Lower lobe of right lung (tissue), 2 donors: ENCODE measurements around the gene EPHB3. TPM values are rescaled to one million over a fixed set of nuclear protein-coding genes. Genes with fewer than 3 reads are reported as not detected.
A peak's percentile ranks its signal among the peaks of the same experiment; 100 is the strongest.

Source experiments
- ATAC-seq, 2 donors: fragments of 200-7000 bp; cut with Tn5 transposase; one replicate each; pipeline ENCODE4 v1.9.1; 2020 to 2022; ENCODE audit warnings: mild to moderate bottlenecking in 2 of 2, moderate library complexity in 2 of 2
- DNase-seq: peaks from one replicate; pipeline ENCODE4 v3.0.0-alpha.2; 2020
- H3K27ac ChIP-seq: fragments of 200-600 bp; one replicate; pipeline ENCODE4 v1.8.0; 2022
- H3K27me3 ChIP-seq: fragments of 200-600 bp; one replicate; pipeline ENCODE4 v1.8.0; 2022; ENCODE audit warnings: low read depth
- H3K36me3 ChIP-seq: fragments of 200-600 bp; one replicate; pipeline ENCODE4 v1.8.0; 2022; ENCODE audit warnings: mild to moderate bottlenecking
- H3K4me1 ChIP-seq: fragments of 200-600 bp; one replicate; pipeline ENCODE4 v1.8.0; 2022
- H3K4me3 ChIP-seq: fragments of 200-600 bp; one replicate; pipeline ENCODE4 v1.8.0; 2022; ENCODE audit warnings: mild to moderate bottlenecking
- H3K9me3 ChIP-seq: fragments of 200-600 bp; one replicate; pipeline ENCODE4 v1.8.0; 2022
- intact Hi-C: fragments of 100-400 bp; cut with DNase I; formaldehyde crosslinking; loops from one replicate; pipeline ENCODE4 v1.11.0; 2022
- total RNA-seq: library from RNA; stranded (reverse); fragmentation: NEBNext Ultra II Directional; extraction: Animal tissue kit (Norgen Biotek cat#: 25700); gene quantifications from one replicate; pipeline ENCODE4 v1.2.1, GENCODE V29; 2021
- TF ChIP-seq, protein P1 (sequence below): fragments of 200-600 bp; IDR thresholded peaks from one replicate; pipeline ENCODE4 v1.8.0; 2022; ENCODE audit warnings: antibody characterized with exemption, mild to moderate bottlenecking
- donor health status: DM: no; HTN: yes; CAD: no; lungs with severe emphysema.

EPHB3 gene
- total RNA-seq, 1 donor from 2014 or later: 4.9 TPM

DNA sequence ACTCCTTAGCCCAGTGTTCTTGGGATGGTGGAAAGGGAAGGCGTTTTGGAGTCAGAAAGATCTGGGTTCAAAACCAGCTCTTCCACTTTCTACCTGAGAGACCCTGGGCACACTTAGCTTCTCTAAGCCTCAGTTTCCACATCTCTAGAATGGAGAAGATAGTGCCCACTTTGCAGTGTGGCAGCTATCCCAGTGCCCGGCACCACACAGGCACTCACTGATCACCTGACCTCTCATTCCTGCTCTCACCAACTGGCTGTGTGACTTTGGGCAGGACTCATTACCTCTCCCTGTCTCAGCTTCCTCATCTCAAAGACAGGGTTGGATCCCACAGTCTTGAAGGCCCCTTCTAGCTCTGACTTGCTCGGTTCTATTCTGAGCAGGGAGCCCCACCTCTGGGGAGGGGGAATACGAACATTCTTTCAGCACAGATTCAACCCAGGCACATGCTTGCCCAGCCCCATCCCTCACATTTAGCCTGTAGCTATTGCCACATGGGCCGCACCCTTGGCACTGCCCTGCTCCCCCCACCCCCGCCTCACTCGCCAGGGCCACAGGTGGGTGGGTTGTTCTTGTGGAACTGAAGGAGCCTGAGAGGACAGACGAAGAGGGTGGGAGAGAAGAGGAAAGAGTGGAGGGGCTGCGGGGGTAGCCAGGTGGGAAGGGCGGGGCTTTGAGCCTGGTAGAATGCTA lies 39.2 kb downstream of the EPHB3 start:
- no peaks in the 10 kb centered on the region for H3K36me3 ChIP-seq
- no peak overlapping the region for H3K27ac ChIP-seq
- TF ChIP-seq, protein P1, sequence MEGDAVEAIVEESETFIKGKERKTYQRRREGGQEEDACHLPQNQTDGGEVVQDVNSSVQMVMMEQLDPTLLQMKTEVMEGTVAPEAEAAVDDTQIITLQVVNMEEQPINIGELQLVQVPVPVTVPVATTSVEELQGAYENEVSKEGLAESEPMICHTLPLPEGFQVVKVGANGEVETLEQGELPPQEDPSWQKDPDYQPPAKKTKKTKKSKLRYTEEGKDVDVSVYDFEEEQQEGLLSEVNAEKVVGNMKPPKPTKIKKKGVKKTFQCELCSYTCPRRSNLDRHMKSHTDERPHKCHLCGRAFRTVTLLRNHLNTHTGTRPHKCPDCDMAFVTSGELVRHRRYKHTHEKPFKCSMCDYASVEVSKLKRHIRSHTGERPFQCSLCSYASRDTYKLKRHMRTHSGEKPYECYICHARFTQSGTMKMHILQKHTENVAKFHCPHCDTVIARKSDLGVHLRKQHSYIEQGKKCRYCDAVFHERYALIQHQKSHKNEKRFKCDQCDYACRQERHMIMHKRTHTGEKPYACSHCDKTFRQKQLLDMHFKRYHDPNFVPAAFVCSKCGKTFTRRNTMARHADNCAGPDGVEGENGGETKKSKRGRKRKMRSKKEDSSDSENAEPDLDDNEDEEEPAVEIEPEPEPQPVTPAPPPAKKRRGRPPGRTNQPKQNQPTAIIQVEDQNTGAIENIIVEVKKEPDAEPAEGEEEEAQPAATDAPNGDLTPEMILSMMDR: no peak
- DNase-seq (no peak), ATAC-seq (peak; percentile 20 to 36)
- H3K4me3 ChIP-seq: no peak overlapping the region
- H3K4me1 ChIP-seq: peaks cover 31% of the 10 kb centered on the region
- intact Hi-C loops: no loop called here
- H3K27me3 ChIP-seq: peaks cover 42% of the 10 kb centered on the region
- no peaks in the 10 kb centered on the region for H3K9me3 ChIP-seq

DNA sequence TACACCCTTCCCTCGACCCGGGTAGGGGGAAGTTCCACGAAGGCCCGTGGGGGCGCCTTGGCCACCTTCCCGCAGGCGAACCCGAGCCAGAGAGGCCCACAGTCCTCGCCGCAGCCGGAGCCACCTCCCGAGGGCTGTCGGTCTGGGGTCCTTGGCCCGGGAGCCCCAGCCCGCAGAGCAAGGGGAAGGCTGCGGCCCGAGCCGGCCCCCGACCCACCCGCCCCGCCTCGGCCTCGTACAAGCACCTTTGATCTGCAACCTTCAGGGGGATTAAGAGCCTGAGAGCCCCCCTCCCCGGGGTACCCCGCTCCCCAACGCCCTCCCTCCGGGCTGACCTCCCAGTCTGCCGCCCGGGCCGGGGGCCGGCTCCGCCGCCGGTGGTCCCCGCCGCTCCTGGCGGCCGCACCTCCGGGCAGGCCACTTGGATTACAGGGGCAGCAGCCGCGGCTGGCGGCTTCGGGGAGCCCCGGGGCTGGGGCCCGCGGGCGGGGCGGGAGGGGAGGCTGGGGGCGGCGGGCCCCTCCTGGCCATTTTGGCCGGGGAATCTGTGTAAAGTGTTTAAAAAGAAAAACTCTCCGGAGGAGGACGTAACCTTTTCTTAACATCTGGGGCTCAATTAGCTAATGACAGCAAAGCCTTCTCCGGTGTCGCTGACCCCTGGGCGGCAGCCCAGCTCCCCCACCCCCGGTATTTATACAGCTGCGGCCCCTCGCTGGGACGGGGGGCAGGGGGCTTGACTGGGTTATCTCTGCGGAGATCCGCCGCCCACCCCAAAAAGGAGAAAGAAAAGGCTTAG lies 40.2 kb downstream of the EPHB3 start:
- peaks cover 31% of the 10 kb centered on the region for H3K4me1 ChIP-seq
- H3K4me3 ChIP-seq: peak overlapping the region; percentile 25
- intact Hi-C loops: no loop called here
- H3K27me3 ChIP-seq: peaks cover 42% of the 10 kb centered on the region
- H3K36me3 ChIP-seq: no peaks in the 10 kb centered on the region
- ATAC-seq: no peak
- no peaks in the 10 kb centered on the region for H3K9me3 ChIP-seq
- TF ChIP-seq, protein P1: no peak
- no peak for DNase-seq
- no peak overlapping the region for H3K27ac ChIP-seq

DNA sequence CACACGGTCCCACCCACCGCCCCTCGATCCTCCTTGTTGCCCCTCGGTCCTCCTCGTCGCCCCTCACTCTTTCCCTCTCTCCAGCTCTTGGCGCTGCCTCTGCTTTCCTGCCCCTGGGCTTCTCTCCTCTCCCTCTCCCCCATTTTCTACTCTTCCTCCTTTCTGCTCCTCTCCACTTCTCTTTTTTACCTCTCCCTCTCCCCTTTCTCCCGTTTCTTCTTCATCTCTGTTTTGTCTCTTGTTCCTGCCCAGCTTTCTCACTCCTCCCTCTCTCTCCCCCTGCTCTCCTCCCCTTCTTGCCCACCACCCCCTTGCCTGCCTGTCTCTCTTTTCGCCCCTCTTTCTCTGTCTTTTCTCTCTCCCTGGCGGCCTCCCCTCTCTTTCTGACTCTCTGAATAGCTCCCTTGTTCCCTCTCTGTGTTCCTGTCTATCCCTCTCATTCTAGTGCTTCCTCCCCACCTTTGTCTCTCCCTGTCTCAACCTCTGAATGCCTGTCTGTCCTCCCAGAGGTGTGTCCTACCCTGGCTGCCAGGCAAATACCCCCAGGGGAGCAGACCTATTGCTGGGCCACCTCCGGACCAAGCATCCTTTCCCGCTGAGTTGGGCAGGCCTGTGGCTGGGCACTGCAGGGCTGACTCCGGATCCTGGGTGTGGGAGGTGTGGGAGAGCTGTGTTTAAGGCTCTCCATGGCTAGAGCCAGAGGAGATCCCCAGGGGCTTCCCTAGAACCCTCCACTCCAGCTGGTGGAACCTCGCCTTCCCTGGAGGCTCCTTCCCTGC lies 41.0 kb downstream of the EPHB3 start:
- H3K27me3 ChIP-seq: peaks cover 42% of the 10 kb centered on the region
- intact Hi-C loops: no loop called here
- H3K9me3 ChIP-seq: no peaks in the 10 kb centered on the region
- no peak overlapping the region for H3K27ac ChIP-seq
- ATAC-seq: peak in 1 of 2 donors; percentile 8
- peak overlapping the region; percentile 25 for H3K4me3 ChIP-seq
- H3K4me1 ChIP-seq: peaks cover 31% of the 10 kb centered on the region
- no peak for DNase-seq
- TF ChIP-seq, protein P1: no peak
- H3K36me3 ChIP-seq: no peaks in the 10 kb centered on the region

DNA sequence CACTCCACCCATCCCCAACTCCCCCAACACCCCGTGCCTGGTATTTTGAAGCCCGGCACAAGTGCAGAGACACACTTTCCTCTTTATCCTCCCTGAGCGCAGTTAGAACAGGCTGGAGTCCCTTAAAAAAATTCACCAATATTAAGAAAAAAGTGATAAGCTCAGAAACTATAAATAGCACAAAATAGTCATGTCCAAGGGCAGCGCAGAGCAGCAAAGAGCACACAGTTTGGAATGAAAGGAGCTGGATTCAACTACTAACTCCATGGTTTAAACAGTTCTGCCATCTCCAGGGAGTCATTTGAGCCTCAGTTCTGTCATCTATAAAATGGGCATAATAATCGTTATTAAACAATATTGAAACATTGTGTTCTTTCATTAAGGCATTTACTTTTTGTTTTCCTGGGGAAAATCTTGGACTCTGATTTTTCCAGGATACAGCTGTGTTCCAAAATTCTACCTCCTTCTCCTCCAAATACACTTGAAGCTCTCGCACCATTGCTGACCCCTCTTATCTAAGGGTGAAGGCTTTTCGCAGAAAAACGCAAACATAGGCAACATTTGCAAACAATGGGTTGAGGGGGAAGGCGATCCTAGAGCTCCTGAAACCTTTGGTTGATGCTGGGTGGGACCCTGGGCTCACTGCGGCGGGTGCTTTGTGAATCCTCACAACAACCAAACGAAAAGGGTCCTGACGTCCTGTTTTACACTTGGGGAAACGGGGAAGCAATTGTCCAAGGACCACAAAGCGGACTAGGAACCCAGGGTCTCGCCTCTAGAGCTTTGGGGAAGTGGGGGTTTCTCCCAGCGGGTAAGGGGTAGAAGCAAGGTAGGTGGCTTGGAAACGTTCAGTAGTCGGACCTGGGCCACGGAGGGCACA lies 41.8 kb downstream of the EPHB3 start:
- Histone ChIP-seq H3K4me3 (peak overlapping the region; percentile 53), H3K9me3 (no peaks in the 10 kb centered on the region), H3K27ac (no peak overlapping the region), H3K4me1 (peaks cover 31% of the 10 kb centered on the region), H3K27me3 (peaks cover 42% of the 10 kb centered on the region), H3K36me3 (no peaks in the 10 kb centered on the region)
- intact Hi-C loops: no loop called here
- ATAC-seq (no peak), DNase-seq (no peak)
- TF ChIP-seq, protein P1: no peak
